ENCODE results near the gene BRD3.

DNA sequence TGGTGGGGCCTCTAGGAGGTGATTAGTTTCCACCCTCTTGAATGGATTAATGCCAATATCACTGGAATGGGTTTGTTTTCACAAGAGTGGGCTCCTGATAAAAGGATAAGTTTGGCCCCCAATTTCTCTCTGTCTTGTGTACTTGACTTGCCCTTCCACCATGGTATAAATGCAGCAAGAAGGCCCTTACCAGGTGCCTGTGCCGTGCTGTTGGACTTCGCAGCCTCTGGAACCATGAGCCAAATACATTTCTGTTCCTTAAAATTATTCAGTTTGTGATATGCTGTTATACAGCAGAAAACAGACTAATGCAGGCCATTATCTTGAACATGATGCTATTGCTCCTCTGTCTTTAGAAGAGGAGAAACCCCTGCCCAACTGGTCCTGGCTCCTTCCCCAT is 17.8 kb upstream of the BRD3 start:
- TF ChIP-seq TAF1 (IDR thresholded peaks at IDR 0.05; ENCODE audit: borderline replicate concordance, insufficient read depth, low read length) (no peak), REST (IDR thresholded peaks at IDR 0.05; ENCODE audit: insufficient read depth in 1 of 2, low read depth in 2 of 2, low read length in 2 of 2) (no peak), SIN3A (IDR thresholded peaks at IDR 0.05; ENCODE audit: borderline replicate concordance, insufficient read depth, low read length) (no peak)

Measured in PFSK-1 (cell line).